ENCODE data around the gene UGT1A7.

The UGT1A7 gene

GRCh38 chr2:233817361-233817911 lies 135.7 kb downstream of the UGT1A7 start:
- DNase-seq = no peak

GRCh38 chr2:233817995-233818638 lies 136.4 kb downstream of the UGT1A7 start:
- DNase-seq = no peak

GRCh38 chr2:233818639-233819621 lies 137.2 kb downstream of the UGT1A7 start:
- DNase-seq = no peak

- DNase-seq = no peak
Observed at GRCh38 chr2:233819884-233820773, 138.4 kb downstream of the UGT1A7 start.

- no peak for DNase-seq
Observed at GRCh38 chr2:233820774-233821105, 139.0 kb downstream of the UGT1A7 start.

GRCh38 chr2:233821196-233821595 lies 139.5 kb downstream of the UGT1A7 start:
- no peak for DNase-seq

- no peak for DNase-seq
Observed at GRCh38 chr2:233821709-233822100, 140.0 kb downstream of the UGT1A7 start.

GRCh38 chr2:233822101-233822771 lies 140.5 kb downstream of the UGT1A7 start:
- DNase-seq = no peak

Data from anterior cingulate cortex (tissue), 58 donors.